HL-60/S4 (cell line): Measurements from ENCODE around the gene MRTFA.

ENCODE experiments used
- in situ Hi-C: fragments of 300-500 bp; cut with MboI; formaldehyde crosslinking; loops from 2 replicates; pipeline ENCODE4 v1.14.3; 2022; ENCODE audit warnings: low sequenced_read_pairs

MRTFA gene

DNA sequence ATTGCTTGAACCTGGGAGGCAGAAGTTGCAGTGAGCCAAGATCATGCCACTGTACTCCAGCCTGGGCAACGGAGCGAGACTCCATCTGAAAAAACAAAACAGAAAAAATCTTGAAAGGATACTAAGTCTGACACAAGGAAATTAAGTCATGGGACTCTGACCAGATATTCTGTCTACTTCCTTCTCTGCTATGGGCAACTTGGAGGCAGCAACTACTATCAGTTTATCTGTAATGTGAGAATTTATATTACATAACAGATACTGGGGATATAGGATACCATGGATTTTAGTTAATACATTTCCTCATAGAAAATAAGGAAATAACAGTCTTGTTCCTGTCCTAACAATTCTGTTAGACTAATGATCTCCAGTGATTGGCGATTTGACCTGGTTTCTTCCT lies 267.7 kb downstream of the MRTFA start:
- in situ Hi-C loops = no loop called here

DNA sequence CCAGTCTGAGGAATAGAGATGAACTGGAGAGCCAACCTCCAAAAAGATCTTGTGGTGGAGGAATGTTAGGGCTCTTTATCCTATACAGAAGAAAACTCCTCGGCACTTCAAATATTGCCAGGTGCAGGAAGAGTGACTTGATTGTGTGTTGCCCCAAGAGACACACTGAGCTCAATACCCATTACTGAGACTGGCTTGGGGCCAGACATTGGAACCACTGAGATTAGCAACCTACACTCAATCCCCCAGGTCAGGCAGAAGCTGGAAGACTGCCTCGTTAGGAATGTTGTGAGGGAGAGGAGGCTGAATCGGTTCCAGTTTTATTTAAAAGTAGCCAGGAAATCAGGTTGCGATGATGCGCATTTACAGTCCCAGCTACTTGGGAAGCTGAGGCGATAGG lies 268.5 kb downstream of the MRTFA start:
- in situ Hi-C loops = no loop called here

DNA sequence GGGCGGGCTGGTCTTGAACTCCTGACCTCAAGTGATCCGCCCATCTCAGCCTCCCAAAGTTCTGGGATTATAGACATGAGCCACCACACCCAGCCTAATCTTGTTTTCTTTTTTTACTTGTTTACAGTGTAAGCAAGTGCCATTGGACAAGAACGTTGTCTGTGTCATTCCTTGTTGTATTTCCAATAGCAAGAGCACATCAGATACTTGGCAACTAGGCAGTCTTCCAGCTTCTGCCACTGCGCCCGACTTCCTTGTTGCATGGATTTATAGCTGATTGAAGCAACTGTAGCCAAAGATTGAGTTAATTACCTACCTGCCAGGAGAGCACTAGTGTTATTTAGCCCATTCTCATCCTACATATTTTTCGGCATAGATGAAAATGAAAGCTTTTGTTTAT lies 269.2 kb downstream of the MRTFA start:
- in situ Hi-C loops = no loop called here

DNA sequence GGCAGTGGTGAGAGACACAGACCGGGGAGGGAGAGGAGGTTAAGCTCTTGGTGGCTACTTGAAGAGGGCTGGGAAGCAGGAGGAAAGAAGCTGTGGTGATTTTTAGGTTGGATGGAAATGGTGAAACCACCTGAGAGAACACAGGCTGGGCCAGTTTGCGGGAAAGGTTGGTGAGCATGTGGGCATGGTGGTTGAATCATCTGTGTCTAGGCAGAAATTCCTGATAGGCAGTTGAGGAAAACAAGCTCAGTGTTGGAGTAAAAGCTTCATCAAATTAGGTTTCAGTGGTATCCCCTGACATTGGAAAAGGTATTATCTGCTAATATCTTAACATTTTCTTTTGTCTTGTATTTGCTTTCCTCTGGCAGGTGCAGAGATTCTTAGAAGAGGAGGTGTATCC lies 270.5 kb downstream of the MRTFA start:
- in situ Hi-C loops = no loop called here

DNA sequence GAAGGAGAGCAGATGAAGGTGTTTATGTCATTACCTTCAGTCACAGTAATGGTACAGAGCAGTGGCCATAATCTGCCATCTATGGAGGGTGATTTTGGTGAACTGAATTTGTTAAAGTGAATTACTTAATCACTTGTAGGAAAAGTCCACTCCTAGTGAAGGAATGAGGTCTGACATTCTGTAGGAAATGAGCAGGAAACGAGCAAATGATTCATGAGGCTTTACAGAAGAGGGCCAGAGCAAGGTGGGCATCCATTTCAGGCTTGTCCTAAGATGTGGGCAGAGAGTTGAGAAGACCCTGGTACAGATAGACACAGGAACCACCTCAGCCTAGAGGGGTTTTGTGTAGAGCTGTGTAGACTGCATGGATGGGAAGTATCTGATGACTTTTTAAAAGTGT lies 272.1 kb downstream of the MRTFA start:
- in situ Hi-C loops = no loop called here

DNA sequence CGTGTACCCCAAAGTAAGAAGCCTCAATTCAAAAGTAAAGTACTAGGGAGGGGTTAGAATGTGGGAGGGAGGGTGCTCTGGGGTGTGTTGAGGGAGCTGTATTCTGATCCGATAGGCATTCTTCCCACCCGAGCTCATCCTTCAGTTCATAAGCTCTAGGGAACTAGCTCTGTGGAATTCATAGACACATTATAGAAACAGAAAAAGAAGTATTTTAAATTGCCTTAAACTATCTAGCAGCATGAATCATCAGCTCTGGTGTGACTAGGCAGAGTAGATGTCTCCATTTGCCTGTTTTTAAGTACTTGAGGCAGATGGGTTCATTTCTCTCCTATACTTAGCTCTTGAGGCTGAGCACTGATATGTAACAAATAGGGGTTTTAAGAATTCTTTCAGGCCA lies 273.5 kb downstream of the MRTFA start:
- in situ Hi-C loops = no loop called here

DNA sequence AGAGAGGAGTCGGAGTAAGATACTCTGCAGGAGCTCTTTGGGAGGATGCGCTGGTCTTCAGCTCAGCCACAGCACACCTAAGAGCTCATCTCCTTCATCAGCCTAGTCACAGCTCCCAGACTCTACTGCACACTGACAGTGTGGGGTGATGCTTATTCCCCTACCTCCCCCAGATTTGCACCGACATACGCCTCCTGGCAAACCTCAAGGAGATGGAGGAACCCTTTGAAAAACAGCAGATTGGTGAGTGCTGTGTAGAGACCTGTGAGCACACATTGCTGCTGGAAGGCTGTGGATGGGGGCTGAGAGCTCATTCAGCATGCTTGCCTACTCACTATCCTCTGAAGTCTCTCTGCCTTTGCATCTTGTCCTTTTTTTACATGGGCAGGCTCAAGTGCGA lies 275.4 kb downstream of the MRTFA start:
- in situ Hi-C loops = no loop called here
